Epithelial cell of esophagus (primary cell): ENCODE data around the gene ARG1.

Experiments
- DNase-seq: peaks from one replicate; pipeline ENCODE4 v3.0.0; 2010; ENCODE audit warnings: low read depth
- H3K4me3 ChIP-seq: 2 replicates; pipeline ENCODE4 v1.5.1; 2011; ENCODE audit warnings: mild to moderate bottlenecking, low read length, control low read depth
- CTCF ChIP-seq: IDR thresholded peaks from 2 replicates; pipeline ENCODE4 v1.5.1; 2011; ENCODE audit warnings: low read depth, mild to moderate bottlenecking, low read length, control low read depth, inconsistent platforms; ENCODE audit not compliant: insufficient read depth; ENCODE audit errors: missing control alignments

ARG1 gene

GRCh38 chr6:131558922-131559321 is 14.1 kb upstream of the ARG1 start:
- no peak for DNase-seq
- TF ChIP-seq CTCF, result no peak
- no peak overlapping the region for H3K4me3 ChIP-seq

GRCh38 chr6:131561925-131562707 is 10.9 kb upstream of the ARG1 start:
- no peak for TF ChIP-seq CTCF
- peak; percentile 17 for DNase-seq
- H3K4me3 ChIP-seq, result no peak overlapping the region

- no peak overlapping the region for H3K4me3 ChIP-seq
- no peak for TF ChIP-seq CTCF
- no peak for DNase-seq
Observed at GRCh38 chr6:131565056-131565455, 8.0 kb upstream of the ARG1 start.

GRCh38 chr6:131568726-131569125 is 4.3 kb upstream of the ARG1 start:
- no peak for TF ChIP-seq CTCF
- DNase-seq, result no peak
- no peak overlapping the region for H3K4me3 ChIP-seq

GRCh38 chr6:131574133-131574532 is 1.1 kb downstream of the ARG1 start:
- DNase-seq, result no peak
- TF ChIP-seq CTCF, result no peak
- H3K4me3 ChIP-seq, result no peak overlapping the region

GRCh38 chr6:131574686-131575085 is 1.7 kb downstream of the ARG1 start:
- no peak for DNase-seq
- no peak for TF ChIP-seq CTCF
- no peak overlapping the region for H3K4me3 ChIP-seq

GRCh38 chr6:131575834-131576478 is 2.9 kb downstream of the ARG1 start:
- DNase-seq, result no peak
- TF ChIP-seq CTCF, result no peak
- no peak overlapping the region for H3K4me3 ChIP-seq
